Ovary (tissue), 3 donors: Measurements from ENCODE around the gene C15orf39.

ENCODE experiments used
- POLR2A ChIP-seq: fragments of 450-650 bp; IDR thresholded peaks from one replicate; pipeline ENCODE4 v1.6.1; 2017; ENCODE audit warnings: antibody characterized with exemption, mild to moderate bottlenecking, moderate library complexity
- TF ChIP-seq, protein P1 (sequence below), 3 donors: fragments of 450-650 bp in 2 of 3; fragments of 200-600 bp in 1 of 3; IDR thresholded peaks; one replicate each; pipeline versions ENCODE4 v1.5.1 to v1.8.0; 2016 to 2022; ENCODE audit warnings: antibody characterized with exemption in 3 of 3, mild to moderate bottlenecking in 1 of 3
- donor health status: DM: no; HTN: no; CAD: no.

- TF ChIP-seq, protein P1, sequence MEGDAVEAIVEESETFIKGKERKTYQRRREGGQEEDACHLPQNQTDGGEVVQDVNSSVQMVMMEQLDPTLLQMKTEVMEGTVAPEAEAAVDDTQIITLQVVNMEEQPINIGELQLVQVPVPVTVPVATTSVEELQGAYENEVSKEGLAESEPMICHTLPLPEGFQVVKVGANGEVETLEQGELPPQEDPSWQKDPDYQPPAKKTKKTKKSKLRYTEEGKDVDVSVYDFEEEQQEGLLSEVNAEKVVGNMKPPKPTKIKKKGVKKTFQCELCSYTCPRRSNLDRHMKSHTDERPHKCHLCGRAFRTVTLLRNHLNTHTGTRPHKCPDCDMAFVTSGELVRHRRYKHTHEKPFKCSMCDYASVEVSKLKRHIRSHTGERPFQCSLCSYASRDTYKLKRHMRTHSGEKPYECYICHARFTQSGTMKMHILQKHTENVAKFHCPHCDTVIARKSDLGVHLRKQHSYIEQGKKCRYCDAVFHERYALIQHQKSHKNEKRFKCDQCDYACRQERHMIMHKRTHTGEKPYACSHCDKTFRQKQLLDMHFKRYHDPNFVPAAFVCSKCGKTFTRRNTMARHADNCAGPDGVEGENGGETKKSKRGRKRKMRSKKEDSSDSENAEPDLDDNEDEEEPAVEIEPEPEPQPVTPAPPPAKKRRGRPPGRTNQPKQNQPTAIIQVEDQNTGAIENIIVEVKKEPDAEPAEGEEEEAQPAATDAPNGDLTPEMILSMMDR (IDR thresholded peaks at IDR 0.05) = no peak
- TF ChIP-seq POLR2A = no peak
These were observed 7.6 kb downstream of the C15orf39 start for GRCh38 chr15:75209289-75209676.
